HG03457 (cell line): Measurements from ENCODE around the gene LARGE1.

Experiments used
- ATAC-seq: cut with Tn5 transposase; IDR thresholded peaks from one replicate; pipeline ENCODE4 v1.9.1; 2021; ENCODE audit warnings: moderate number of reproducible peaks; ENCODE audit not compliant: unreplicated experiment

Gene LARGE1

GRCh38 chr22:33781411-33781810 is 138.9 kb downstream of the LARGE1 start:
- no peak for ATAC-seq

DNA sequence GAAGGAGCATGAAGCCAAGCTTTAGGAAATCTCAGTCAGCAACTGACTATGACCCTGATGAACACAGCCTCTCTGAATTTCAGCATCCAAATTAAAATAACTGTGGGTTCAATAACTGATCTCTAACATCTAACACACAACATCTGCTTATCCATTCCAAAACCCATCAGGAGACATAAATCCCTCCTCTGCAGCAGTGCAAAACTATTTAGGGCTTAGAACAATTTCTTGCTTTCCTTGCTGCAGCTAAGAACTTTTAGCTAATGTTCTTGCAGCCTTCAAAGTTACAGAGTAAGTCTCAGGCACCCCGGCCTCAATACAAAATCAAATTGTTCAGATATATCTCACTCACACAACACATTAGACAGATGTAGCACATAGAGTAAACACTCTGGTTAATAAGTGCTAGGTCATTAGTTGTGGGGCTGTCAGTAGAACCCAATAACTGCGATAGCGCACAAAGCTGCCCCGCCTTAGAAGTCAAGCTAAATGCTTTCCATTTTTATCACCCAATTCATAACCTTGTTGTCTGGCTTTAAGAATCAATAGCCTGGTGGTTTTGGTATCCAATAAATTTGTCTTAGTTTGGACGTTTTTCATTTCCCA is 139.6 kb downstream of the LARGE1 start:
- ATAC-seq, result no peak

DNA sequence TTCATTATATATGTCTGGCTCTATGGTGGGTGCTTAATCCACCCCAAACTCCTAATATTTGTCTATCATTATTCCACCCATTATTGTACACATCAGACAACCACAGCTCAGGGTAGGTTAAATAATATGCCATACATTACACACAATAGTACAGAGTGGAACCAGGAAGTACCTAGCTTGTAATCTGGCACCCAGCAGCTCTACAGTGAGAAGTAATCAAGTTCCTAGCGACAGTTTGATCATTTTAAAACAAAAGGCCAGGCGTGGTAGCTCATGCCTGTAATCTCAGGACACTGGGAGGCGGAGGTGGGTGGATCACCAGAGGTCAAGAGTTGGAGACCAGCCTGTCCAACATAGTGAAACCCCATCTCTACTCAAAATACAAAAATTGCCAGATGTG is 141.0 kb downstream of the LARGE1 start:
- no peak for ATAC-seq

DNA sequence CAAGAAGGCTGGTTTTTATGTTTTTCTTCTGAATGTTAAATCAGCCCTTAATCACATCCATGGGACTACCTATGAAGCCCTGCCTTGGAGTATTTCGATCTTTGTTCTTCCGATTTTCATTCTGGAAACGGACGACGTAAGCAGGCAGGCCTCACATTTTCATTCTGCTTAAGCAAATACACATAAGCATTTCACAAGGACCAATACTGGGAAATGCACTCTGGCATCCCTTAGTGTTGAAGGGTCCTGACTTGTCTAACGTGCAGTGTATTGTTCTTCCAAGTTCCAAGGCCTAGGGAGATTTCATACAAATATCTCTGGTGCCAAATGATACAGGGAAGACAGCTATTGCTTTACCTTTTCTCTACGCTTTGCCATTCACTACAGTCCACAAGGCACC is 143.8 kb downstream of the LARGE1 start:
- no peak for ATAC-seq

DNA sequence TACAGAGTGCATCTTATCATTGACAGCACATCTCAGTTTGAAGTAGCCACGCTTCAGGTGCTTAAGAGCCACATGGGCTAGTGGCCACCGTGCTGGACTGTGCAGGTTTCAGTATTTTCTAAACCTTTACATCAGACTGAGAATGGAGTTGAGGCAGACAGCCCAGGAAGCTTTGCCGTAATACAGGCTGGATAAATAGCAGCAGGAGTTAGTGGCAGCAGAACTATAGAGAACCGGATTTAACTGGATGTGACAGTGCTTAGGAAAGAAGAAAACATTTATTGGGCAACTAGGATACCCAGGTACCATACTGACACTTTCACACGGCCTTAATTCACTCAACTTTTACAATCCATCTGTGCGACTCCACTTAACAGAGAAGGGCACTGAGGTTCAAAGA is 145.5 kb downstream of the LARGE1 start:
- no peak for ATAC-seq

DNA sequence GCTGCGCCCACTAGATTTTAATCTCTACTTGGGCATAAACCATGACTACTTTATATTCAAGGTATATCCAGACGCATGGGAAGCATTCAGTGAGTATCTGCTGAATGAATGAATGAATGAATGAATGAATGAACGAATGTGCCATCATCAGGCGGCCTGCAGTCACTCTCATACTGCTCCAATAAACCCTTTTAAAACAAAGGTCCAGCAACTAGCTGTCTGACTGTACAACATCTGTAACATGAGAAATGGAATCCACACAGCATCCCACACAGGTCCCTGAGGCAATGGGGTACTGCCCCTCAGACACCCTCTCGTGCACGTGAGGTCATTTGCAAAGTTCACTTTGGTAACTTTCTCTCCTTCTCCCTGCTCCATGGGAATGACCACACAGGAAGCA is 147.5 kb downstream of the LARGE1 start:
- no peak for ATAC-seq

GRCh38 chr22:33771136-33771535 is 149.1 kb downstream of the LARGE1 start:
- ATAC-seq, result no peak

- ATAC-seq, result no peak
Measured at GRCh38 chr22:33770723-33771122, 149.6 kb downstream of the LARGE1 start.

DNA sequence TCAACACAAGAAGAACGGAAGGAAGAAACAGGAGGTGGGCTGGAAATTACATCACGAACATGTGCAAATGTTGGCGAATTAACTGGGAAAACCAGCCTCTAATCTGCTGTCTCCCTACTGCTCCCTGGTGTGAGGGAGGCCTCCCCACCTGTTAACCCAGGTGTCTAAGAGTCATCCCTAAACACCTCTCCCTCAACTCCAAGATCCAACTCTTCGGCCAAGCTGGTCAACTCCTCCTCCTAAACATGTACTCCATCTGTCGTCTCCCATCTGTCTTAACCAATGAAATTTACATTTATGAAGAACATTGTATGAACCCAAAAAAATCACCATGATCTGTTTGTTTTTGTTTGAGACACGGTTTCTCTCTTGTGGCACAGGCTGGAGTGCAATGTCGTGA is 154.2 kb downstream of the LARGE1 start:
- ATAC-seq, result no peak

DNA sequence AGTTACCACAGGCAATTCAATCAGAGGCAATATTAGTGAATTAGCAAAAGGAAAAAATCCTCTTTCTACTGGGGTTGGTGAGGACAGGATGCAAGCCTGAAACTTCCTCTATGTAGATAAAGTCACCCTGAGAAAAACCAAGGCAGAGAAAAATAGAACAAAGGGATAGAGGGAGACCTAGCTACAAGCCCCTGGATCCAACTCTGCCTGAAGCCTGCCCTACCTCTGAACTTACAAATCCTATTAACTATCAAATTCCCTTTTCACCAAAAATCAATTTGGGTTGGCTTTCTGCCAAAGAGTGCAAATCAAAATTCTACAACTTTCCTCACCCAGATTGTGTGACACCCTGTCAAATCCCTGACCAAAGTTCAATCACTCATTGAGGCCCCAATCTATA is 161.3 kb downstream of the LARGE1 start:
- no peak for ATAC-seq

DNA sequence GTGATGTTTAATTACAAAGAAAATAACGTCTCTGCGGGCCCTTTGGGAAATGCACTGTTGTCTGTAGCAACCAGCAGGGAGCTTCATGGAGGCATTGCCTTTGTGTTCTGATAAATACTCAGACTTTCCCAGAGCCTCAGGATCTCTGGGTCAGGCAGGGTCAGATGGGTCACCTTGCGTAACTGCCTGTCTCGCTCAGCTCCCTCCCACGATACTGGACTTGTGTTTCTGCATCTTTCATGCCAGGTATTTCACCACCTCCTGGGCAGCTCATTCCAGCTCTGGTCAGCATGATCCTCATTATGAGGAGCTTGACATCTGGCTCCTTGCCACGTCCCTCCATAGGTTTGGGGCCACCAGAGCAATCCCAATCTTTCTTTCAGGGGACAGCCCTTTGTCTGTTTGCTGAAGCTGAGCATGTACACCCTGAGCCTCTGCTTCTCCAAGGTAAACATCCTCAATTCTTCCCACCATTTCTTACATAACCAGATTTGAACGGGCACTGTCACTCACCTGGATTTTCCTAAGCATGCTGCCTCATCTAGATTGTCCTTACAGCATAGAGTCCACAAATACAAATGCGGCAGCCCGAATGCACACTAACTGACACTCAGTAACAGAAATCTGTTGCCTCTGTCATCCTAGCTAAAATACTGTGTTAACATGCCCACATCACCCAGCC is 162.3 kb downstream of the LARGE1 start:
- no peak for ATAC-seq

- no peak for ATAC-seq
Measured at GRCh38 chr22:33757041-33757801, 163.1 kb downstream of the LARGE1 start.

DNA sequence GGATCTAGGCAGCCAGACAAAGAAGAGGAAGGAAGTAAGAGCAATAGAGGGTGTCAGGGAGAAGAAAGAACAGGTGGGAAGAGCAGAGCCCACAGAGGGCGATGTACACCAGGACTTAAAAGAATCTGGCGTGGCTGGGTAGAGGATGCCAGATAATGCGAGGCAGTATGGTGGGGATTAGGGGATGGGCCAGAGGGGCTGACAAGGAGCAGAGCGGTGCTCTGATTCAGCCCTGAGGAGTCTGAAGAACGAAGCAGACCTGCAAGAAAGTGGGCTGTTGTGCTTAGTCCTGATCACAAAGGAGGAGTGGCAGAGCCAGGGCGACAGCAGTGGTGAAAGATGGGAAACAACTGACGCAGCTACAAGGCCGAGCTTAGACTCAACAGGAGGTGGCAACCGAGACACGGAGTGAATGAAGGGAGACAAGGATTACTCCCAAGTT is 163.7 kb downstream of the LARGE1 start:
- no peak for ATAC-seq

GRCh38 chr22:33748714-33749113 is 171.6 kb downstream of the LARGE1 start:
- no peak for ATAC-seq

GRCh38 chr22:33747576-33748180 is 172.6 kb downstream of the LARGE1 start:
- no peak for ATAC-seq

DNA sequence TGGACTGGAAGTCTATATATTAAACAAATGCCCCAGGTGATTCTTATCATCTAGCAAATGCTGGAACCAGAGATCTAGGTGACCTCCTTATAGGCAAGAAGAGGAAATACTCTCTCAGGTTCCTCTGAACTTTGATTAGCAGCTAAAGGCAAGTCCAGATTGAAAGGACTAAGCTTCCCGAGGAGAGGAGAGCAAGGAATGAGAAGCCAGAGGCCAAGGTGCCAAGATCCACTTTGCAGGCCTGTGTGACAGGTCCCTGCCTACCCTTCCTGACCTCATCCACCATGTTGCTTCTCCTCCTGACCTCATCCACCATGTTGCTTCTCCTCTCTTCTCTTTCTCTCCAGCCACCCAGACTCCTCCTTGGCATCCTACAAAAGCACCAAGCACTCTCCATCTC is 173.2 kb downstream of the LARGE1 start:
- no peak for ATAC-seq

GRCh38 chr22:33746501-33746928 is 173.8 kb downstream of the LARGE1 start:
- no peak for ATAC-seq

DNA sequence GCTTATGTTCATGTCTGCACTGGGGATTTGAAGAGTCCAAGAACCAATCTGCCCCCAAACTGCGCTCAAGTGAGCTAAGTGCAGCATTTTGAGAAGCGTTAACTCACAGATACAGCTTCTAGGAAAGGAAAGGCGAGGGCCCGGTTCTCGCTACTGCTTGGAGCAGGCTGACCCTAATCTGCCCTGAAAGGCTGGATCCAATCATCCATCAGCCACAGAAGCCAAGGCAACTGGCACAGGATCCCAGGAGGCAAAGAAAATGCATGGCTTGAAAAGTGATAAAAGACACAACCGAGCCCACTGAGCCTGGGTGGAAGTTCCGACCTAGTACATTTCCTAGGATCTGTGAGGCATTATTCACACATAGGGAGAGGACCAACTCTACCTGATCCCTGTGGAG is 174.8 kb downstream of the LARGE1 start:
- no peak for ATAC-seq

- no peak for ATAC-seq
Measured at GRCh38 chr22:33743756-33744155, 176.5 kb downstream of the LARGE1 start.

- no peak for ATAC-seq
Measured at GRCh38 chr22:33741025-33741424, 179.3 kb downstream of the LARGE1 start.

GRCh38 chr22:33739516-33739915 is 180.8 kb downstream of the LARGE1 start:
- no peak for ATAC-seq

- ATAC-seq, result no peak
Measured at GRCh38 chr22:33737662-33738061, 182.6 kb downstream of the LARGE1 start.
